T47D (cell line): Measurements from ENCODE around the gene POTEB.
"Not testable (repeated sequence)": the region's sequence is repeated elsewhere in the genome, so short reads cannot be mapped to it uniquely, and the experiment has no call there.

Experiments used
- DNase-seq, 2 experiments: peaks; one replicate each; pipeline versions ENCODE4 v3.0.0 to v3.0.0-alpha.2; 2011 to 2012; ENCODE audit warnings: low read depth in 1 of 2, low spot score in 1 of 2
- in situ Hi-C: cut with HindIII; loops from 2 replicates; pipeline ENCODE4 v1.10.0; 2016; ENCODE audit warnings: low sequenced_read_pairs, low pct_unique_long_range_greater_than_20kb

The POTEB gene

GRCh38 chr15:21877635-21878034 lies at the start of gene POTEB:
TSS of gene POTEB (minus strand) at chr15:21877735. CDS start at chr15:21877246, 489 bp downstream.
- DNase-seq, in situ Hi-C loops: not testable (repeated sequence)

GRCh38 chr15:21890955-21891354 lies 13.4 kb upstream of the POTEB start:
- DNase-seq, in situ Hi-C loops: not testable (repeated sequence)

- DNase-seq, in situ Hi-C loops: not testable (repeated sequence)
Measured at GRCh38 chr15:21889542-21889941, 12.0 kb upstream of the POTEB start.

GRCh38 chr15:21838831-21839230 lies 38.7 kb downstream of the POTEB start:
- DNase-seq, in situ Hi-C loops: not testable (repeated sequence)
